Osteoblast (primary cell): Measurements from ENCODE around the gene MARK3. TPM values are rescaled to one million over a fixed set of nuclear protein-coding genes. Genes with fewer than 3 reads are reported as not detected.

Experiments used
- DNase-seq: peaks from one replicate; pipeline ENCODE4 v3.0.0; 2011; ENCODE audit warnings: low spot score, mixed read lengths; ENCODE audit not compliant: insufficient read length; ENCODE audit errors: missing footprints
- H2AFZ ChIP-seq: 2 replicates; pipeline ENCODE4 v1.6.0; 2011; ENCODE audit warnings: mild to moderate bottlenecking, low read length
- H3K27ac ChIP-seq: 2 replicates; pipeline ENCODE4 v1.5.1; 2011; ENCODE audit warnings: mild to moderate bottlenecking, low read depth, low read length, moderate library complexity
- H3K27me3 ChIP-seq: 2 replicates; pipeline ENCODE4 v1.6.0; 2012; ENCODE audit warnings: mild to moderate bottlenecking, control low read depth, inconsistent platforms, low read length, moderate library complexity; ENCODE audit not compliant: insufficient read depth
- H3K36me3 ChIP-seq: 2 replicates; pipeline ENCODE4 v1.5.1; 2011; ENCODE audit warnings: mild to moderate bottlenecking, low read length, control low read depth, moderate library complexity; ENCODE audit not compliant: insufficient read depth
- H3K4me1 ChIP-seq: 2 replicates; pipeline ENCODE4 v1.5.1; 2011; ENCODE audit warnings: mild to moderate bottlenecking, low read length, control low read depth, moderate library complexity; ENCODE audit not compliant: insufficient read depth
- H3K4me2 ChIP-seq: 2 replicates; pipeline ENCODE4 v1.6.0; 2011; ENCODE audit warnings: mild to moderate bottlenecking, low read length; ENCODE audit not compliant: insufficient read depth
- H3K4me3 ChIP-seq: fragments of 200-600 bp; sonication (generic); 3 replicates; pipeline ENCODE4 v1.5.1; 2012; ENCODE audit warnings: mild to moderate bottlenecking, low read length, inconsistent platforms; ENCODE audit not compliant: insufficient read depth
- H3K79me2 ChIP-seq: 2 replicates; pipeline ENCODE4 v1.6.0; 2012; ENCODE audit warnings: mild to moderate bottlenecking, low read length, control low read depth, inconsistent platforms; ENCODE audit not compliant: insufficient read depth
- H3K9me3 ChIP-seq: 2 replicates; pipeline ENCODE4 v1.5.1; 2011; ENCODE audit warnings: low read depth, low read length, control low read depth
- H4K20me1 ChIP-seq: 2 replicates; pipeline ENCODE4 v1.6.0; 2012; ENCODE audit warnings: mild to moderate bottlenecking, low read length, control low read depth; ENCODE audit not compliant: insufficient read depth
- CTCF ChIP-seq: IDR thresholded peaks from 2 replicates; pipeline ENCODE4 v1.5.1; 2011; ENCODE audit warnings: mild to moderate bottlenecking, low read depth, low read length, moderate library complexity; ENCODE audit errors: extremely low read depth
- total RNA-seq: library from RNA; depleted of rRNA; stranded (reverse); fragments of >200 nt; gene quantifications from 2 replicates; pipeline ENCODE4 v1.2.3, GENCODE V29; 2012

MARK3 gene
- total RNA-seq, 1 donor: 101 TPM

- H3K4me1 ChIP-seq: peaks cover 49% of the 10 kb centered on the region
Observed at GRCh38 chr14:103402695-103403094, 17.5 kb downstream of the MARK3 start.

GRCh38 chr14:103404032-103404918, 19.1 kb downstream of the MARK3 start:
- Histone ChIP-seq H3K9me3 (no peaks in the 10 kb centered on the region), H3K27me3 (no peaks in the 10 kb centered on the region), H3K4me3 (peak overlapping the region; percentile 18), H3K36me3 (peaks cover 11% of the 10 kb centered on the region), H3K79me2 (peaks cover 93% of the 10 kb centered on the region), H2AFZ (no peak overlapping the region), H3K4me1 (peaks cover 40% of the 10 kb centered on the region), H3K27ac (peak overlapping the region; percentile 30), H4K20me1 (peaks cover 50% of the 10 kb centered on the region), H3K4me2 (peak overlapping the region; percentile 59)
- DNase-seq: no peak
- no peak for TF ChIP-seq CTCF

More at GRCh38 chr14:103402695-103403094, 17.5 kb downstream of the MARK3 start:
- DNase-seq: peak; percentile 58
- Histone ChIP-seq H2AFZ (no peak overlapping the region), H3K79me2 (peaks cover 93% of the 10 kb centered on the region), H3K4me2 (no peak overlapping the region), H3K27ac (peak overlapping the region; percentile 81), H3K9me3 (no peaks in the 10 kb centered on the region), H4K20me1 (peaks cover 57% of the 10 kb centered on the region), H3K36me3 (peaks cover 7% of the 10 kb centered on the region), H3K27me3 (no peaks in the 10 kb centered on the region), H3K4me3 (no peak overlapping the region)
- no peak for TF ChIP-seq CTCF

GRCh38 chr14:103404920-103405319, 19.7 kb downstream of the MARK3 start:
- Histone ChIP-seq H3K27ac (no peak overlapping the region), H3K27me3 (no peaks in the 10 kb centered on the region), H2AFZ (no peak overlapping the region), H3K9me3 (no peaks in the 10 kb centered on the region), H3K36me3 (peaks cover 13% of the 10 kb centered on the region), H3K79me2 (peaks cover 92% of the 10 kb centered on the region), H3K4me2 (no peak overlapping the region), H3K4me1 (peaks cover 40% of the 10 kb centered on the region), H3K4me3 (no peak overlapping the region), H4K20me1 (peaks cover 48% of the 10 kb centered on the region)
- no peak for TF ChIP-seq CTCF
- DNase-seq: no peak

GRCh38 chr14:103408491-103409155, 23.4 kb downstream of the MARK3 start:
- H3K27me3 ChIP-seq: no peaks in the 10 kb centered on the region
- H3K9me3 ChIP-seq: no peaks in the 10 kb centered on the region
- no peak for TF ChIP-seq CTCF
- no peak for DNase-seq
- no peak overlapping the region for H3K4me2 ChIP-seq
- peaks cover 32% of the 10 kb centered on the region for H3K36me3 ChIP-seq
- peaks cover 10% of the 10 kb centered on the region for H3K4me1 ChIP-seq
- peak overlapping the region; percentile 39 for H3K27ac ChIP-seq
- peaks cover 91% of the 10 kb centered on the region for H3K79me2 ChIP-seq
- no peak overlapping the region for H2AFZ ChIP-seq
- H4K20me1 ChIP-seq: peaks cover 29% of the 10 kb centered on the region
- H3K4me3 ChIP-seq: no peak overlapping the region
